H9 (cell line): ENCODE results near the gene MAN1A1. TPM values are rescaled to one million over a fixed set of nuclear protein-coding genes. Genes with fewer than 3 reads are reported as not detected.

Source experiments
- DNase-seq: peaks from one replicate; pipeline ENCODE4 v3.0.0-alpha.2; 2017
- H2AFZ ChIP-seq: one replicate; pipeline ENCODE4 v1.6.1; 2013; ENCODE audit warnings: mild to moderate bottlenecking, low read length, control low read depth, moderate library complexity
- H2AK5ac ChIP-seq: 2 replicates; pipeline ENCODE4 v1.6.1; 2013; ENCODE audit warnings: low read length, control low read depth, mixed read lengths; ENCODE audit not compliant: insufficient read length
- H2BK120ac ChIP-seq: one replicate; pipeline ENCODE4 v1.6.1; 2013; ENCODE audit warnings: low read depth, mild to moderate bottlenecking, low read length, control low read depth, inconsistent platforms; ENCODE audit not compliant: poor library complexity, severe bottlenecking
- H2BK12ac ChIP-seq: 2 replicates; pipeline ENCODE4 v1.6.1; 2013; ENCODE audit warnings: low read length, control low read depth, mixed read lengths, low read depth; ENCODE audit not compliant: insufficient read length
- H2BK15ac ChIP-seq: 2 replicates; pipeline ENCODE4 v1.6.1; 2013; ENCODE audit warnings: low read depth, low read length, control low read depth
- H2BK20ac ChIP-seq: one replicate; pipeline ENCODE4 v1.6.1; 2013; ENCODE audit warnings: low read depth, mild to moderate bottlenecking, low read length, control low read depth, inconsistent platforms; ENCODE audit not compliant: poor library complexity, severe bottlenecking
- H2BK5ac ChIP-seq: 2 replicates; pipeline ENCODE4 v1.6.1; 2013; ENCODE audit warnings: low read length, control low read depth, mixed read lengths; ENCODE audit not compliant: insufficient read length
- H3K14ac ChIP-seq: 2 replicates; pipeline ENCODE4 v1.6.1; 2013; ENCODE audit warnings: low read length, control low read depth; ENCODE audit not compliant: insufficient read depth
- H3K18ac ChIP-seq: 2 replicates; pipeline ENCODE4 v1.6.1; 2013; ENCODE audit warnings: low read depth, mild to moderate bottlenecking, mixed read lengths, low read length, control low read depth; ENCODE audit not compliant: insufficient read length
- H3K23ac ChIP-seq: 2 replicates; pipeline ENCODE4 v1.6.1; 2013; ENCODE audit warnings: low read length, control low read depth, mixed read lengths, low read depth; ENCODE audit not compliant: insufficient read length
- H3K23me2 ChIP-seq: 2 replicates; pipeline ENCODE4 v1.6.1; 2013; ENCODE audit warnings: low read depth, mild to moderate bottlenecking, mixed read lengths, low read length, control low read depth; ENCODE audit not compliant: insufficient read length, poor library complexity, severe bottlenecking
- H3K27ac ChIP-seq: 2 replicates; pipeline ENCODE4 v1.5.1; 2013; ENCODE audit warnings: low read length, control low read depth, mixed read lengths, low read depth; ENCODE audit not compliant: insufficient read length
- H3K27me3 ChIP-seq: 2 replicates; pipeline ENCODE4 v1.6.1; 2013; ENCODE audit warnings: low read length, control low read depth, inconsistent platforms; ENCODE audit not compliant: insufficient read depth
- H3K4ac ChIP-seq: 2 replicates; pipeline ENCODE4 v1.6.1; 2013; ENCODE audit warnings: low read depth, mild to moderate bottlenecking, control low read depth, inconsistent platforms, low read length, moderate library complexity
- H3K4me1 ChIP-seq: 2 replicates; pipeline ENCODE4 v1.6.1; 2013; ENCODE audit warnings: low read length, control low read depth, inconsistent platforms; ENCODE audit not compliant: insufficient read depth
- H3K4me2 ChIP-seq: 2 replicates; pipeline ENCODE4 v1.6.1; 2013; ENCODE audit warnings: low read length, control low read depth, mixed read lengths; ENCODE audit not compliant: insufficient read length, insufficient read depth
- H3K56ac ChIP-seq: 2 replicates; pipeline ENCODE4 v1.6.1; 2013; ENCODE audit warnings: low read depth, mild to moderate bottlenecking, mixed read lengths, low read length, control low read depth; ENCODE audit not compliant: insufficient read length
- H3K79me1 ChIP-seq: 2 replicates; pipeline ENCODE4 v1.6.1; 2013; ENCODE audit warnings: low read depth, mild to moderate bottlenecking, moderate library complexity, low read length, control low read depth, inconsistent platforms; ENCODE audit not compliant: insufficient read depth, poor library complexity, severe bottlenecking
- H3K79me2 ChIP-seq: 2 replicates; pipeline ENCODE4 v1.6.1; 2013; ENCODE audit warnings: low read length, control low read depth, inconsistent platforms; ENCODE audit not compliant: insufficient read depth
- H3K9ac ChIP-seq: 2 replicates; pipeline ENCODE4 v1.6.1; 2013; ENCODE audit warnings: low read length, control low read depth, mixed read lengths; ENCODE audit not compliant: insufficient read length; ENCODE audit errors: extremely low read depth
- H3K9me3 ChIP-seq: one replicate; pipeline ENCODE4 v1.6.1; 2013; ENCODE audit warnings: low read depth, low read length, inconsistent platforms; ENCODE audit not compliant: control insufficient read depth
- H3T11ph ChIP-seq: one replicate; pipeline ENCODE4 v1.6.1; 2013; ENCODE audit warnings: mild to moderate bottlenecking, low read length, control low read depth, inconsistent platforms
- H4K20me1 ChIP-seq: one replicate; pipeline ENCODE4 v1.6.1; 2013; ENCODE audit not compliant: control insufficient read depth, insufficient read length, insufficient read depth
- H4K5ac ChIP-seq: 2 replicates; pipeline ENCODE4 v1.6.1; 2013; ENCODE audit warnings: low read depth, mild to moderate bottlenecking, mixed read lengths, low read length, control low read depth; ENCODE audit not compliant: insufficient read length
- H4K8ac ChIP-seq: replicated peaks from 2 replicates; pipeline ENCODE4 v1.6.1; 2013; ENCODE audit warnings: low read length, control low read depth, mixed read lengths, low read depth; ENCODE audit not compliant: insufficient read length
- H4K91ac ChIP-seq: 2 replicates; pipeline ENCODE4 v1.6.1; 2013; ENCODE audit warnings: low read depth, mild to moderate bottlenecking, moderate library complexity, mixed read lengths, low read length, control low read depth; ENCODE audit not compliant: insufficient read length
- H3K27ac Mint-ChIP-seq, 3 experiments: 2 replicates in 2 of 3; 3 replicates in 1 of 3; pipeline ENCODE4 v1.8.0; 2020 to 2021; ENCODE audit warnings: mixed read lengths in 3 of 3, mild to moderate bottlenecking in 1 of 3, moderate library complexity in 1 of 3
- H3K27me3 Mint-ChIP-seq: 2 replicates; pipeline ENCODE4 v1.8.0; 2021; ENCODE audit warnings: low read depth, mild to moderate bottlenecking, moderate library complexity, mixed read lengths
- H3K36me3 Mint-ChIP-seq, 3 experiments: 2 replicates in 2 of 3; 3 replicates in 1 of 3; pipeline ENCODE4 v1.8.0; 2020 to 2021; ENCODE audit warnings: low read depth in 3 of 3, mixed read lengths in 3 of 3; ENCODE audit not compliant: insufficient read depth in 1 of 3
- H3K4me1 Mint-ChIP-seq, 2 experiments: 2 replicates each; pipeline ENCODE4 v1.8.0; 2020; ENCODE audit warnings: mixed read lengths in 2 of 2
- H3K4me3 Mint-ChIP-seq, 2 experiments: 2 replicates in 1 of 2; 3 replicates in 1 of 2; pipeline ENCODE4 v1.8.0; 2020 to 2021; ENCODE audit warnings: mild to moderate bottlenecking in 2 of 2, mixed read lengths in 2 of 2, moderate library complexity in 1 of 2
- H3K9me3 Mint-ChIP-seq, 2 experiments: 2 replicates in 1 of 2; 3 replicates in 1 of 2; pipeline ENCODE4 v1.8.0; 2020; ENCODE audit warnings: mild to moderate bottlenecking in 2 of 2, mixed read lengths in 2 of 2, moderate library complexity in 1 of 2
- WGBS: extraction: QIAGEN DNeasy Blood & Tissue Kit; methylation state at CpG from one replicate; pipeline ENCODE4 v1.1.7; 2013; ENCODE audit warnings: missing lambda C conversion rate, low lambda C conversion rate, mixed read lengths; ENCODE audit not compliant: insufficient read length; ENCODE audit errors: extremely low coverage; 5-methylcytosine and 5-hydroxymethylcytosine counted together
- total RNA-seq: library from RNA; stranded (reverse); gene quantifications from 2 replicates; pipeline ENCODE4 v1.2.1, GENCODE V29; 2021
- TF ChIP-seq, protein P1 (sequence below): fragments of 200-600 bp; sonication (generic); conservative IDR thresholded peaks from 3 replicates; pipeline ENCODE4 v1.8.0; 2021; ENCODE audit warnings: antibody characterized with exemption, mild to moderate bottlenecking

The MAN1A1 gene
- total RNA-seq, 1 experiment from 2014 or later = 1.6 TPM

DNA sequence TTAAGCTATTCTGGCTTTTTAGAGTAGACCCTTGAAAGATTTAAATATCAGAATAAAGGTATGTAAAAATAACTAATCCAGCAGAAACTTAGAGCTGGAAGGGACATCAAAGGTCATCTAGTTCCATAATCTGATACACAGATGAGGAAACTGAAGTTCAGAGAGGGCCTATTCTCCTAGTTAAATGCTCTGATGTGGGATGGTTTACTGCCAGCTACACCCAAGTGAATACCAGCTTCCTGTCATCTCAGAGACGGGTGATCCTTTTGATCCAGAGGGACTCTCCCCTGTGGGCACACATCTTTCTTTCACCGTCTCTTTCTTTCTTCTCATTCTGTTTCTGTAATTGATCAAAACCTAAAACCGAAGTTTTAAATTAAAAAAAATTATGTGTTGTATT, 94.1 kb downstream of the MAN1A1 start:
- Histone ChIP-seq H3K14ac (no peak overlapping the region), H2BK12ac (no peak overlapping the region), H3K27me3 (no peaks in the 10 kb centered on the region), H2AK5ac (no peak overlapping the region), H3K4me2 (no peak overlapping the region), H4K5ac (no peak overlapping the region), H4K91ac (no peak overlapping the region), H2BK20ac (no peak overlapping the region), H3K4me1 (no peaks in the 10 kb centered on the region; the same call in 1 of the 2 replicates), H4K20me1 (no peaks in the 10 kb centered on the region), H4K8ac (no peak overlapping the region), H3K4ac (no peak overlapping the region), H3K23ac (no peak overlapping the region), H3T11ph (no peak overlapping the region), H2BK120ac (no peak overlapping the region), H2BK15ac (no peak overlapping the region), H3K27ac (no peak overlapping the region), H3K23me2 (no peaks in the 10 kb centered on the region), H2BK5ac (no peak overlapping the region), H3K9ac (no peak overlapping the region), H2AFZ (no peak overlapping the region), H3K9me3 (no peaks in the 10 kb centered on the region), H3K18ac (no peak overlapping the region), H3K56ac (no peak overlapping the region), H3K79me1 (no peaks in the 10 kb centered on the region), H3K79me2 (no peaks in the 10 kb centered on the region)
- no peak overlapping the region for H3K4me3 Mint-ChIP-seq
- H3K4me1 Mint-ChIP-seq = peaks cover 4% of the 10 kb centered on the region in 2 experiments; a peak in 3 of 4 replicates
- no peak for DNase-seq
- H3K9me3 Mint-ChIP-seq = no peaks in the 10 kb centered on the region
- no peak overlapping the region for H3K27ac Mint-ChIP-seq
- no peaks in the 10 kb centered on the region for H3K27me3 Mint-ChIP-seq
- TF ChIP-seq, protein P1, sequence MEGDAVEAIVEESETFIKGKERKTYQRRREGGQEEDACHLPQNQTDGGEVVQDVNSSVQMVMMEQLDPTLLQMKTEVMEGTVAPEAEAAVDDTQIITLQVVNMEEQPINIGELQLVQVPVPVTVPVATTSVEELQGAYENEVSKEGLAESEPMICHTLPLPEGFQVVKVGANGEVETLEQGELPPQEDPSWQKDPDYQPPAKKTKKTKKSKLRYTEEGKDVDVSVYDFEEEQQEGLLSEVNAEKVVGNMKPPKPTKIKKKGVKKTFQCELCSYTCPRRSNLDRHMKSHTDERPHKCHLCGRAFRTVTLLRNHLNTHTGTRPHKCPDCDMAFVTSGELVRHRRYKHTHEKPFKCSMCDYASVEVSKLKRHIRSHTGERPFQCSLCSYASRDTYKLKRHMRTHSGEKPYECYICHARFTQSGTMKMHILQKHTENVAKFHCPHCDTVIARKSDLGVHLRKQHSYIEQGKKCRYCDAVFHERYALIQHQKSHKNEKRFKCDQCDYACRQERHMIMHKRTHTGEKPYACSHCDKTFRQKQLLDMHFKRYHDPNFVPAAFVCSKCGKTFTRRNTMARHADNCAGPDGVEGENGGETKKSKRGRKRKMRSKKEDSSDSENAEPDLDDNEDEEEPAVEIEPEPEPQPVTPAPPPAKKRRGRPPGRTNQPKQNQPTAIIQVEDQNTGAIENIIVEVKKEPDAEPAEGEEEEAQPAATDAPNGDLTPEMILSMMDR = no peak
- H3K36me3 Mint-ChIP-seq = no peaks in the 10 kb centered on the region
- no CpG with 5 or more reads among the region's 3 CpGs for WGBS
